ENCODE measurements around the gene SPOCK1. TPM values are rescaled to one million over a fixed set of nuclear protein-coding genes. Genes with fewer than 3 reads are reported as not detected.

SPOCK1 gene
- total and polyA plus RNA-seq, 2 experiments from 2014 or later, result 8.2 to 10.5 TPM

GRCh38 chr5:137099651-137100050 is 399.5 kb downstream of the SPOCK1 start (continued):
- TF ChIP-seq ZNF462 (CRISPR knock-in tag; IDR thresholded peaks at IDR 0.05) (no peak), POLR2AphosphoS5 (IDR thresholded peaks at IDR 0.05; ENCODE audit: low read depth) (no peak), EZH2 (IDR thresholded peaks at IDR 0.05; ENCODE audit: low read depth, unreplicated experiment) (no peak), ZNF331 (CRISPR knock-in tag; IDR thresholded peaks at IDR 0.05; ENCODE audit: low read depth) (no peak), CREB1 (CRISPR knock-in tag; IDR thresholded peaks at IDR 0.05; ENCODE audit: low read depth) (no peak), STAT1 (IDR thresholded peaks at IDR 0.05; ENCODE audit: unreplicated experiment) (no peak), REST (IDR thresholded peaks at IDR 0.05; ENCODE audit: unreplicated experiment) (no peak), ETS1 (IDR thresholded peaks at IDR 0.05) (no peak), CTCF (conservative IDR thresholded peaks at IDR 0.05; ENCODE audit: low read depth in 2 of 2) (no peak)

Data from GM23338 (cell line).